Measurements from ENCODE around the gene INPP5B.
"Not testable (repeated sequence)": the region's sequence is repeated elsewhere in the genome, so short reads cannot be mapped to it uniquely, and the experiment has no call there.

Gene INPP5B

DNA sequence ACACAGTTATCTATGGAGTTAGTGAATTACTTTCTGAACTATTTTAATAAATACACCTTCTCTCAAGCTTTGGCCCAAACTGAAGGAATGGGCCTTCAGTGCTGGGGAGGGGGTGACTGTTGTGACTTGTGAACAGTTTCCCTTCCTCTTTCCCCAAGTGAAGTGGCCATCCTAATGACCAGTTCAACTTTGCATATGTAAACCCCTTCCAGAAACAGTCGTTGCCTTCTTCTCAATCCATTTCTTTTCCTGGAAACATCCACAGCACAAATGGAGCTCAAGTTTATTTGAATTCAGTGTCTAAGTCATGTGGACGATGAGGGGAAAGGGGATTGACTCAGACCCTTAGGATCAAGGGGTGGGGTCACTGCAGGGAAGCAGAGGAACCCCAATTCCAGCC lies 1.3 kb upstream of the INPP5B start:
- no peak for DNase-seq (ENCODE audit: low read depth in 1 of 2, low spot score in 1 of 2)

DNA sequence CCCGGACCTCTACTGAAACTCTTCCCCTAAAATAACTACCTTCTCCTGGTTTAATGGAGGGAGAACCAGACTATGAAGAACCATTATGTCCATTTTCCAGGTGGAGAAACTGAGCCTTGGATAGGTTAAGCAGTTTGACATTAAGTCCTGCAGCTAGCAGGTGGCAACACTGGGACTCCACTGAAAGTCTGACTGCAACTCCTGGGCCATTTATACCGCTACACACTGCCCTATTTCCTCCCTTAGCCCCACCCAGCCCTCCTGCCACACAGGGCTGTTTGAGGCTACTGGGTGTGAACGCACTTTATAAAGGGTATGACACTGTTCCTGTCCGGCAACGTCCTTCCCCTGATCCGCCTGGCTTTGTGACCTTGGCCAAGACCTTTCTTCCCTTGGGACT lies 511 bp upstream of the INPP5B start:
- no peak for DNase-seq (ENCODE audit: low read depth in 1 of 2, low spot score in 1 of 2)

DNA sequence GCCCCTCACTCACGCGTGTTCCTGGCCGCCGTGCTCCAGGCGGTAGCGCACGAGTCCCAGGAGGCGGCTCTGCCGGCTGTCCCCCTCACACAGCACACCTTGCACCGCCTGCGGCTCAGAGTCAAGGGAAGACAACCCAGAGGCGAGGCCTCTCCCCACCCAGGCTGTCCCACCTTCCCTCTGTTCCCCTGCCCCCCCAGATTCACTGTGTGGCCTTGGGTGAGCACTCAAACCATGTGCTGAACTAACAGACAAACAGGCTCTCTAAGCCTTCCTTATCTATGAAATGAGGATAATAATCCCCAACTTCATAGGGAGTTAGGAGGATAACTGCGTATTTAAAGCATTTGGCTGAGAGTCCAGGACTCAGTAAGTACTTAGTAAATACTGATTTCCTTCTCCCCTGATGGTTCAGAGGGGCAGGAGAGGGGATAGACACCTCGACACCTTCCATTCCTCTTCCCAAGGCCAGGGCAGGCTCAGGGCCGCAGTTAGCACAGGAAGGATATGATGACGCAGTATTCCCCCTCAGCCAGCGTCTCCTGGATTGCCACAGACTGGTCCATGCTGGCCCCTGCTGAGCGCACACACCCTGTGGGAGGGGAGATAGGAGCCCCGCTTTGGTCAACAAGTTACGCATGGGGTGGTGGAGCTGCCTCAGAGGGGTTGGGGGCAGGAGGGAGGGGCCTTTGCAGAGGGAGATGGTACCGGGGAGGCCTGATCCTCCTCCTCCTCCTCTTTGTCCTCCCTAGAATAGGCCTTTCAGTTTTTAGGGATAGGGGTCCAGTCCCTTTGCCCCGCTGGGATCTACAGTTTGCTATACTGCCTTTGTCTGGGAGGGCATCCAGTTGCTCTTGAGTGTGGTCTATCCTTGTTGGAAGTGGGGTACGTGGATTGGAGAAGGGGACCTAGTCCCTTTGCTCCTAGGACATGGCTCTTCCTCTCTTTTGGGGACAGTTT lies 830 bp downstream of the INPP5B start:
- no peak for DNase-seq (ENCODE audit: low read depth in 1 of 2, low spot score in 1 of 2)

DNA sequence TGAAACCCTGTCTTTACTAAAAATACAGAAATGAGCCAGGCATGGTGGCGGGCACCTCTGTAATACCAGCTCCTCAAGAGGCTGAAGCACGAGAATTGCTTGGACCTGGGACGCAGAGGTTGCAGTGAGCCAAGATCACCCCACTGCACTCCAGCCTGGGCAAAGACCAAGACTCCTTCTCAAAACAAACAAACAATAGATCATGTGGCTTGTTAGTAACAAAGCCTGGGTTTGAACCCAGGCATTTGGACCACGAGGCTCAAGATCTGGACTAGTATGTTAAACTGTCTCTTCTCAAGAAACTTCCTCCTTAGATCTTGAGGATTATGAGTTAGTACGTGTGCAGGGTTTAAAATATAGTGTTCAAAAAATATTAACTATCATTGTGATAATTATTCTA lies 1.6 kb downstream of the INPP5B start:
- no peak for DNase-seq (ENCODE audit: low read depth in 1 of 2, low spot score in 1 of 2)

DNA sequence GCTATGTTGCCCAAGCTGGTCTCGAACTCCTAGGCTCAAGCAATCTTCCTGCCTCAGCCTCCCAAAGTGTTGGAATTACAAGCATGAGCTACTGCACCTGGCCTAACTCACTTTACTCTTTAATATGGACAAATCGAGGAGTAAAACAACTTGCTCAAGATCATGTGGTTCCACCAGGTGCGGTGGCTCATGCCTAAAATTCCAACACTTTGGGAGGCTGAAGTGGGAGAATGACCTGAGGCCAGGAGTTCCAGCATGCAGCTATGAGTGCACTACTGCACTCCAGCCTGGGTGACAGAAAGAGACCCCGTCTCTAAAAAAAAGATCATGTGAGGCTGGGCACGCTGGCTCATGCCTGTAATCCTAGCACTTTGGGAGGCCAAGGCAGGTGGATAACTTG lies 2.0 kb downstream of the INPP5B start:
- no peak for DNase-seq (ENCODE audit: low read depth in 1 of 2, low spot score in 1 of 2)

DNA sequence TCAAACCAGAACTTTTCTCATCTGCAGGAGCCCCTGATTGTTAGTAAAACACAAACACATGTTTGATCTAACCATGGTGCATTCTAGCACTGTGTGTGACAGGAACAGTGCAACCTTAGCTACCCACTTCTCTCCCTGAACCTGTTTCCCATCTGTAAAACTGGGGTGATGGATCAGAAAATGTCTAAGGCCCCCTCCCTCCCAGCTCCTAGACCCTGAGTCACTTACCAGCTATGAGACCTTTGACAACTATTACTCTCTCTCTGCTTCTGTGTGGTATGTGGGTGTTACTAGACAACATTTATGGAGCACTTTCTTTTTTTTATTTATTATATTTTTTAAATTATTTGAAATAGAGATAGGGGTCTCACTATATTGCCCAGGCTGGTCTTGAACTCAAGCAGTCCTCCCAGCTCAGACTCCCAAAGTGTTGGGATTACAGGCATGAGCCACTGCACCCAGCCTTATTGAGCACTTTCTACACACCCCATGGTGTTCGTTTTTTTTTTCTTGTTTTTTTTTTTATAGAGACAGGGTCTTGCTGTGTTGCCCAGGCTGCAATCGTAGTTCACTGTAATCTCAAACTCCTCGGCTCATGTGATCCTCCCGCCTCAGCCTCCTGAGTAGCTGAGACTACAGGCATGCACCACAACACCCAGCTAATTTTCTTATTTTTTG lies 2.6 kb downstream of the INPP5B start:
- no peak for DNase-seq (ENCODE audit: low read depth in 1 of 2, low spot score in 1 of 2)

DNA sequence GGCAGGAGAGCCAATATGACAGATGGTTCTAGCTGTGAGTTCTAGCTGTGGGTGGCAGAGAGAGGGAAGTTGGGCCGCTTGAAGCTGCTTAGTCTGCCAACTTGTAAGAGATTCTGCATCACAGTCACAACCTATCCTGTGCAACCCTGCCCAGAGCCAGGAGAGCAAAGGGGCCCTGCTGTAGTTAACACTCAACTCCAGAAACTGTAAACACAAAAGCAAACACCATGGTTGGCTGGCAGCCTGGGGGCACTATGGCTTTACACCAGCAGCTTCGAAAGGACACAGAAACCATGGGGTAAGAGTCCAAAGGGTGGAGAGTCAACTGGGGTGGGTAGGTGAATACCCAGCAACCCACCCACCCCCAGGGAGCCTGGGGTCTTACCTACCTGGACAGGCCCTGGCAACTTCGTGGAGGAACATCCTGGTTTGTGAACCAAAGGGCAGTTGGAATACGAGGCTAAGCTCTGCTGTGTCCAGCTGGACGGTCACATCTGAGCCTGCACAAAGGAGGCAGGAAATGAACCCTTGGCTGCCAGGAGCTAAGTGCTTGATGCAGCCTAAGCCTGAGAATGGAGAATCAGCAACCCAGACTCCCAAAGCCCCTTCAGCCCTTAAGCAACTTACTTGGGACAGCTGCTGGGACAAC lies 6.4 kb downstream of the INPP5B start:
- DNase-seq (ENCODE audit: low read depth in 1 of 2, low spot score in 1 of 2) = no peak

DNA sequence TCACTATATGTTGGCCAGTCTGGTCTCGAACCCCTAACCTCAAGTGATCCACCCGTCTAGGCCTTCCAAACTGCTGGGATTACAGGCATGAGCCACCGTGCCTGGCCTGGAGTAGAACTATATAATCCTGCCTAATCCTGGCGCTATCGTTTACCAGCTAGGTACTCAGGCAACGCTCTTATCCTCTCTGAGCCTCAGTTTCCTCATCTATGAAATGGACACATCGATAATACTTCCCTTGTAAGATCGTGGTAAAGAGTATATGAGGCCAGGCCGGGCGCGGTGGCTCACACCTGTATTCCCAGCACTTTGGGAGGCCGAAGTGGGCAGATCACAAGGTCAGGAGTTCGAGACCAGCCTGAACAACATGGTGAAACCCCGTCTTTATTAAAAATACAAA lies 10.1 kb downstream of the INPP5B start:
- DNase-seq (ENCODE audit: low read depth in 1 of 2, low spot score in 1 of 2) = not testable (repeated sequence)

DNA sequence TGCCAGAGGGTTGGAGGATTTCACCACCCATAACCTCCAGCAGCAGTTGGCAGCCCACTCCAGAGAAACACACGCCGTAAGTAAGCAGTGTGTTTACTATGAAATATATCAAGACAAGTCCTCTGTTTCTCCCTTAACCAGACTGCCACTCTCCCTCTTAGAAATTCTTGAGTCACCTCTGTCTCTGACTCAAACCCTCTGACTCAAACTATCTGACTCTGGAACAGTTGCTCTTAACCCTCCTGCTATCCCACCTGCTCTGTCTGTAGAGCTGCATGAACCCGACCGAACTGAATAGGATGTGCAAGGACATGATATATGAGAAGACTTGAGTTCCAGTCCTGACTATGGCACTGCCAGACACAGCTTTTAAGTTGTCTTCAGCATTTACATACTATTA lies 14.1 kb downstream of the INPP5B start:
- DNase-seq (ENCODE audit: low read depth in 1 of 2, low spot score in 1 of 2) = no peak

DNA sequence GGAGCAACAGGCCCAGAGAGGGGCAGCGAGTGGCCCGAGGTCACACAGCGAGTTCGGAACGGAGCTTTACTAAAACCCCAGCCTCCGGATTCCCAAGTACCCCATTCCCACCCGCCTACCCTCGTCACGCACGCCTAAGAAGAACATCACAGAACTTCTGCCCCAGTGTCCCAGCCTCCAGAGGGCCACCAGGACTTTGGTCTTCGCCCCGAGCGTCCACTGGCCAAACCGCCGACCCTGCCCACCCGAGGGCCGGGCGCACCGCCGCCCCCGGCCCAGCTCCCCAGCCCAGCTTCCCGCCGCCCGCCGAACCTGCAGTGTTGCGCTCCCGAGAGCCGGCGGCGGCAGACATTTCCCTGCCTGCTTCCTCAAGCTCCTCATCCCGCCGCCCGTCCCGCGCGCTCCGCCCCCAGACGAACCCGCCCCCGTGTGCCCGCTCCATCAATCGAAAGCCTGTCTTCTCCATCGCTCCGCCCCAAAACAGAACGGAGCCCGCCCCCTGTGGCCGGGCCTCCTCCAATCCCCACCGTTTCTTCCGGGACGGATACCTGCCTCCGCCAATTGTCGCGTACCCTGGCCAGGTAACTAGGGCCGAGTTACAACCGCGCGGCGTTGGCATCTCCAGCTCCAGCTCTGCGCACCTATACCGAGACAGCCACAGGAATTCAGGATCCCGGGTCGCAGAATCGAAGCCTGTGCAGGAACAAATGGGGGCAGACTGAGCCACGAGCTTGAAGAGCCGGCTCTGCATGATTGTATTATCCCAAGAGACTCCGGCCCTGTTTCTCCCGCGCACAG lies 15.3 kb downstream of the INPP5B start:
- DNase-seq (ENCODE audit: low read depth in 1 of 2, low spot score in 1 of 2) = peak; percentile 93 to 95

DNA sequence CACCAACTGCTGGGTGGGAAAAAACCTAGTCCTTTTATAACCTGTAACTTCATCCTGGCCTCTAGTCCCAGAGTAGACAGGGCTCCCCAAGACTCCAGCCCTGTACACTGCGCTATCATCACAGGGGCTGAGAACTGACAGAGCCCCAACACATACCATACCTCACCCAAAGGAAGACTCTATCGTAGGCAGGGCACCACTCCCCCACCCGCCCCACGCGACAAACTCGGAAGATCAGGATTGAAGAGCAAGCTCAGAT lies 15.8 kb downstream of the INPP5B start:
- peak in 1 of 2 donors; percentile 10 for DNase-seq (ENCODE audit: low read depth in 1 of 2, low spot score in 1 of 2)

DNA sequence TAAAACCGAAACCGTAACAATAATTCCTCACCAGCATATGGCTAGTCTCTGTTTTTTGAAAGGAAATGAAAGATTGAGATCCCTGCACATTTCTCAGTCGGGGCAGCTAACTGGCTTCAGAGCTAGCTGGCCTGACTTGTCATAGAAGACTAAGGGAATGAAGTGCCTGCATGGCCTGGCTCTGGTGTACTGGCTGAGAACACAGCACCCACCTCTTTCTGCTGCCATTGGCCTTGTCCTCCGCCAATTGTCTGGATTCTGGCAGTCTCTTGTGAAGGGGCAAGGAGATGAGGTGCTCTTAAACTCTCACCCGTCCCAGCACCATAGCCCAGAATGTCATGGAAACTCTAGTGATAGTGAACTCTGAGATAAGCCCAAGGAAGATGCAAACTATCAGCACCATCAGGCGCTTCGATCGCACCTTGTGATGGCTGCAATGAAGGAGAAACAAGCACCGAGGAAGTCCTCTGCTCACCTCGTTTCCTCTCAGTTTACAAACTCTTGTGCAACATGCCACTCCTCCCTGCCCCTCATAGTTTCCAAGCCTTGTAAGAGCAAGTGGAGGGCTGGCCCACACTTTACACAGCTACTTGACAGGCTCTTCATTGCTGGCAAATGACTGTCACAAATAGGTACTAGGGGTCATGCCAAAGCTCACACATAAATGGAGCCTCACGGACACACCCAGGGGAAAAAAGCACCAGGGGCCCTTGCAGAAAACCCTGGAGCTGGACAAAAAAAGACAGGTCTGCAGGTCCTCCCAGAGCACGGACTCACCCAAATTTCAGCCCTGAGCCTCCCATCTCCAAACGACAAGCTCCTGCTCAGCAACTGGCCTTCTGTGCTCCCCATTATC lies 16.4 kb downstream of the INPP5B start:
- DNase-seq (ENCODE audit: low read depth in 1 of 2, low spot score in 1 of 2) = no peak

DNA sequence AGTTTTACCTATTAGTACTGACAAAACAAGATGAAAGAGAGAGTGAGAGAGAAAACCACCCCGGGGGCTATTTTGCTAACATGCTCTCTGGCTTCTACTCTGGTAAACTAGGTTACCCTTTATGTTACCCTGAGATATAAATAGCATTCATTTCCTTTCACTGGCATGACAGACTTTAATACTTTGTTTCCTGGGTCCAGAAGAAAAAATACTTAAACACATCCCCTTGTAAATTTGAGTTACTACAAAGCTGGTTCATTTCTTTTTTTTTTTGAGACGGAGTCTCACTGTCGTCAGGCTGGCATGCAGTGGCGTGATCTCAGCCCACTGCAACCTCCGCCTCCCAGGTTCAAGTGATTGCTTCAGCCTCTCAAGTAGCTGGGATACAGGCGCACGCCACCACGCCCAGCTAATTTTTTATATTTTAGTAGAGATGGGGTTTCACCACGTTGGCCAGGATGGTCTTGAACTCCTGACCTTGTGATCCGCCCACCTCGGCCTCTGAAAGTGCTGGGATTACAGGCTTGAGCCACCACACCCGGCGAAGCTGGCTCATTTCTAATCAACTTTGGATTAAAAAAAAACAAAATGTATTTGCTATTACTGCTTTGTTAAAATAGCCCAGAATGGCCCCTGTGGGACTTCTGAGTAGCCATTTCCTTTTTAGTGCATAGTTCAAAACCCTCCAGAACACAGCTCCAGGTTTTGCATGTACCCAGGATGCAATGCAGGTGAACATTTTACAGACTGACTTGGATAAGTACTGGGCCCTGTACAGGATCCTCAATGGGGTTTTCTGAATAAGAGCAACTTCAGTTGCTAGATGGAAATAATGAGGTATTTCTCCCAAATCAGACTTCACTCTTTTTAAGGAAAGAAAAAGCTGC lies 20.6 kb downstream of the INPP5B start:
- DNase-seq (ENCODE audit: low read depth in 1 of 2, low spot score in 1 of 2) = no peak

DNA sequence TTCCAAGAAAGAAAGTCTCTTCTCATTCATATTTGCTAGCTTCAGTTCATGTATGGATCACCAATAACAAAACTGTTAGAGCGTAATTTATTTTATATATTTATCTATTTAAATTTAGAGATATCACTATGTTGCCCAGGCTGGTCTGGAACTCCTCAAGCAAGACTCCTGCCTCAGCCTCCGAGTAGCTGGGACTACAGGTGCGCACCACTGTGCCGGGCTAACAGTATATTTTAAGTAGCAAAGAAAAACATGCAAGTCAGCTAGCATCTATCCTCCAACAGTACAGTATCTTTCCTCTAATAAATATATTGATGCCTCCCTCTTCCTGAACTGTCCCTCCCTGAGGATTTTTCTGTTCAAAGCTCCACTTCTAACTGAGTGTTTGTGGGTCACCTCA lies 21.5 kb downstream of the INPP5B start:
- DNase-seq (ENCODE audit: low read depth in 1 of 2, low spot score in 1 of 2) = no peak

DNA sequence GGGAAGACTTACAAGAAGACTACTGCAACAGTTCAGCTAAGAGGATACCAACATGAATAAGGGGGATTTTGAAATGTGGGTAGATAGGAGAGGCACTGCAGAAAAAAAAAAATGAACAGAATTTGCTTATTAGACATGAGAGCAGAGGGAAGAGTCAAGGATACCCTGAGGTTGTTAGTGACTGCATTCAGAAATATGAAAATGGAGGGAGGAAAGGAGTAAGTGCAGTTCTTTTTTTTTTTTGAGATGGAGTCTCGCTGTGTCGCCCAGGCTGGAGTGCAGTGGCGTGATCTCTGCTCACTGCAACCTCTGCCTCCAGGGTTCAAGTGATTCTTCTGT lies 23.3 kb downstream of the INPP5B start:
- no peak for DNase-seq (ENCODE audit: low read depth in 1 of 2, low spot score in 1 of 2)

DNA sequence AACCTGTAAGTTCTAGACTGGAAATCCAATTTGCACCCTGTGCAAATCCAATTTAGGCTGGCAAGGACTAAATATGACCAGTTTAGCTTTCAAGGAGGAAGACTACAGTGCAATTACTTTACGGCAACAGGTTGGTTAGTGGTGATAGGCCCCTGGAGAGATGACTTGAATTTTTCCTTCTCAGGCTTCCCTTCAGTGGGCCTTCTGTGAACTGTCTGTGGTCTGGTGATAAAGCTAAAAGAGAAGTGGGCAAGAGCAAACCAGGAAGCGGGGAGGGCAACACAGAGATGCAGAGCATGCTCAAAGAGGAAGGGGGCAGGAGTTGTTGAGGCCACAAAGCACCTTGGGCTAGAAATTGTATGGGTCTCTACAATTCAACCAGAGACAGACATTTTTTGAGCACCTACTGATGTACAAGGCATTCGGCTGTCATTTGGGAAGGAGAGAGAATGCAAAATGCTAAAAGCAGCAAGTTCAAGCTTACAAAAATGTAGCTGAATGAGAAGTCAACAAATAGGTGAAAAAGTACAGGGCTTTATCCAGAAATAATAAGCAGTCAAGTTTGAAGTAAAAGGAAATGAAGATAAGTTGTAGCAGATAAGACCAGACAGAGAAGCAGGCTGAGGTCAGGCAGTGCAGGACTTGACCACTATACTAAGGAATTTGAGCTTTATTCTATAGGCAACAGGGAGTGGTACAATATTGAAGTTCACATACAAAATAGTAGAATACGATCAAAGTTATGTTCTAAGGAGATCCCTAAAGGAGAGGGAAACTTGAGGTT lies 23.9 kb downstream of the INPP5B start:
- DNase-seq (ENCODE audit: low read depth in 1 of 2, low spot score in 1 of 2) = no peak

DNA sequence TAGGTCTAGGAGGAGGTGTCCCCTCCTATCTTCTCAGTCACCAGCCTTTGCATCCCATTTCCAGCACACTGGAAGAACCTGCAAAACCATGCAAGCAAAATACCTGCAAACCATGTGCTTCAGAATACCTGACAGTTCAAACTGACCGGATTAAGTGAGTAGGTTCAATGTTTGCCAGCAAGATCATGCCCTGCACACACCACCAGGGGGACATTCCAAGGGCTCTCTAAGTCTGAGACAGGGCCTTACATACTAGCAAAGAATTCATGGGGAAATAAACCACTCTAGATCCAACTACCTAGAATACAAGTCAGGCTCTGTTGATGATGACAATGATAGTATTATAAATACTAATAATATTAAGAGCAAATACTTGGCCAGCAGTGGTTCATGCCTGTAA lies 27.6 kb downstream of the INPP5B start:
- no peak for DNase-seq (ENCODE audit: low read depth in 1 of 2, low spot score in 1 of 2)

DNA sequence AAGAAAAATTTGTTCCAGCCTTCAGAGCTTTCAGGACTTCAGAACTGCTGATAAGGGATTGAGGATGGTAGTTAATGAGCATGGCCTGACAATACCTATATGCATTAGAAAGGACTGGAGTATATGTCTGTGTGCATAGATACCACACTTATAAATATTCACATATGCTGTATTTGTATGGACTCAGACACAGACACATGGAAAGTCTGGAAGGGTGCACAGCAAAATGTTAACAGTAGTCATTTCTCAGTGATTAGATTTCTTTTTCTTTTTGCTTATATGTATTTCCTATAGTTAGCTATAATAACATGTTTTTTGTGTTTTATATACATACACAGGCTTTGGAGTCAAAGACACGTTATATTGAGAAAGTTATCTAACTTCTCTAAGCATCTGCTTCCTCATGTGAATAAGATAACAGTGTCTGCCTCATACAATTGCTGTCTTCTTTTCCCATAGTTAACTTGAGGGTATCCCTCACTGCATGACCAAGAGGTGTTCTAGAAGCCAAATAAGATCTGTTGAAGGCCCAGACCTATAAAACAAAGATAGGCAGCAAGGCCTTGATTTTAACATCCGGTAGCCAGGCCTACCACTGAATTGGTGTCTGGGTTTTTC lies 31.3 kb downstream of the INPP5B start:
- no peak for DNase-seq (ENCODE audit: low read depth in 1 of 2, low spot score in 1 of 2)

Data from stimulated activated CD4-positive, alpha-beta T cell treated with anti-CD3 and anti-CD28 coated beads, Interleukin-15, amount 100 ng/mL, for 1 hour (primary cell).